Measurements from ENCODE around the gene ZNF396. TPM values are rescaled to one million over a fixed set of nuclear protein-coding genes. Genes with fewer than 3 reads are reported as not detected.

The ZNF396 gene
- polyA plus RNA-seq, 2 of the 4 experiments (the other 2 are of a cell fraction): 0.94 to 1.3 TPM

- WGBS (ENCODE audit: missing lambda C conversion rate): 83% methylated on average over 6 of the region's 6 CpGs
- Histone ChIP-seq H3K4me2 (no peak overlapping the region), H3K4me3 (no peak overlapping the region), H3K4me1 (no peaks in the 10 kb centered on the region), H3K27ac (no peak overlapping the region), H3K9me3 (no peaks in the 10 kb centered on the region)
- ATAC-seq (no peak), FAIRE-seq (no peak), DNase-seq (ENCODE audit: low read depth in 1 of 2, low spot score in 1 of 2) (no peak)
- TF ChIP-seq CHD4 (IDR thresholded peaks at IDR 0.05; ENCODE audit: borderline replicate concordance) (no peak), CBX8 (IDR thresholded peaks at IDR 0.05) (no peak), USF2 (IDR thresholded peaks at IDR 0.05) (no peak), BCL3 (IDR thresholded peaks at IDR 0.05) (no peak), MAFK (IDR thresholded peaks at IDR 0.05; ENCODE audit: partially characterized antibody) (no peak), ESRRA (IDR thresholded peaks at IDR 0.05; ENCODE audit: borderline replicate concordance, low read length) (no peak)
- ChIA-PET POLR2A (no interaction called here), CTCF (no interaction called here)
Measured at GRCh38 chr18:35369126-35369525, 8.0 kb downstream of the ZNF396 start.

GRCh38 chr18:35368595-35368994 is 8.5 kb downstream of the ZNF396 start:
- H3K4me2 ChIP-seq: no peak overlapping the region
- no peak for FAIRE-seq
- TF ChIP-seq EHF (CRISPR knock-in tag; IDR thresholded peaks at IDR 0.05) (no peak), HOXA7 (CRISPR knock-in tag; IDR thresholded peaks at IDR 0.05) (no peak), KDM1A (IDR thresholded peaks at IDR 0.05; ENCODE audit: low read depth) (no peak), TFCP2L1 (CRISPR knock-in tag; IDR thresholded peaks at IDR 0.05) (no peak), POLR2AphosphoS2 (conservative IDR thresholded peaks at IDR 0.05; ENCODE audit: low read length) (no peak), GATA3 (IDR thresholded peaks at IDR 0.05; ENCODE audit: borderline replicate concordance) (no peak), RNF2 (IDR thresholded peaks at IDR 0.05; ENCODE audit: borderline replicate concordance, low read depth) (no peak), CBX2 (IDR thresholded peaks at IDR 0.05; ENCODE audit: borderline replicate concordance, low read depth) (no peak), HOXB5 (CRISPR knock-in tag; IDR thresholded peaks at IDR 0.05) (no peak), JUN (IDR thresholded peaks at IDR 0.05) (no peak)
- no peaks in the 10 kb centered on the region for H3K9me3 ChIP-seq
- H3K27ac ChIP-seq: no peak overlapping the region
- CTCF ChIA-PET: no interaction called here
- 82% methylated on average over 6 of the region's 6 CpGs for WGBS (ENCODE audit: missing lambda C conversion rate)
- no peak overlapping the region for H3K4me3 ChIP-seq
- POLR2A ChIA-PET: no interaction called here
- ATAC-seq: no peak
- H3K4me1 ChIP-seq: no peaks in the 10 kb centered on the region
- no peak for DNase-seq (ENCODE audit: low read depth in 1 of 2, low spot score in 1 of 2)

- no peaks in the 10 kb centered on the region for H3K4me1 ChIP-seq
- FAIRE-seq (no peak), ATAC-seq (no peak), DNase-seq (ENCODE audit: low read depth in 1 of 2, low spot score in 1 of 2) (no peak)
- ChIA-PET CTCF (no interaction called here), POLR2A (no interaction called here)
- no peak overlapping the region for H3K4me3 ChIP-seq
- no peaks in the 10 kb centered on the region for H3K9me3 ChIP-seq
- H3K27ac ChIP-seq: no peak overlapping the region
- H3K4me2 ChIP-seq: no peak overlapping the region
- TF ChIP-seq CEBPB (IDR thresholded peaks at IDR 0.05) (no peak), TP53 (CRISPR knock-in tag; IDR thresholded peaks at IDR 0.05) (no peak), ATOH8 (CRISPR knock-in tag; IDR thresholded peaks at IDR 0.05; ENCODE audit: low read depth) (no peak), BHLHE40 (IDR thresholded peaks at IDR 0.05; ENCODE audit: low read depth, low read length) (no peak), CHD2 (IDR thresholded peaks at IDR 0.05; ENCODE audit: low read length, partially characterized antibody) (no peak), PHF8 (IDR thresholded peaks at IDR 0.05; ENCODE audit: borderline replicate concordance, low read depth) (no peak), EP300 (IDR thresholded peaks at IDR 0.05) (no peak), KDM5A (IDR thresholded peaks at IDR 0.05) (no peak), RARB (CRISPR knock-in tag; IDR thresholded peaks at IDR 0.05) (no peak), MYC (IDR thresholded peaks at IDR 0.05; ENCODE audit: borderline replicate concordance, low read length) (no peak), RNF2 (IDR thresholded peaks at IDR 0.05; ENCODE audit: borderline replicate concordance, low read depth) (no peak), E2F6 (IDR thresholded peaks at IDR 0.05; ENCODE audit: borderline replicate concordance, low read depth) (no peak), CBX8 (IDR thresholded peaks at IDR 0.05) (no peak)
Measured at GRCh38 chr18:35362531-35362930, 14.6 kb downstream of the ZNF396 start.
